ENCODE measurements around the gene RBM47.
"Not testable (repeated sequence)": the region's sequence is repeated elsewhere in the genome, so short reads cannot be mapped to it uniquely, and the experiment has no call there.

Gene RBM47

GRCh38 chr4:40486534-40486933 is 143.1 kb downstream of the RBM47 start:
- no peak for DNase-seq (ENCODE audit: low spot score)

GRCh38 chr4:40484346-40485090 is 145.1 kb downstream of the RBM47 start:
- DNase-seq (ENCODE audit: low spot score), result no peak

- peak; percentile 49 for DNase-seq (ENCODE audit: low spot score)
Measured at GRCh38 chr4:40482985-40483647, 146.5 kb downstream of the RBM47 start.

GRCh38 chr4:40481977-40482376 is 147.7 kb downstream of the RBM47 start:
- DNase-seq (ENCODE audit: low spot score), result no peak

GRCh38 chr4:40480291-40480690 is 149.4 kb downstream of the RBM47 start:
- DNase-seq (ENCODE audit: low spot score), result no peak

GRCh38 chr4:40479378-40479777 is 150.3 kb downstream of the RBM47 start:
- DNase-seq (ENCODE audit: low spot score), result no peak

- no peak for DNase-seq (ENCODE audit: low spot score)
Measured at GRCh38 chr4:40475609-40476008, 154.1 kb downstream of the RBM47 start.

- DNase-seq (ENCODE audit: low spot score), result no peak
Measured at GRCh38 chr4:40473578-40474388, 155.9 kb downstream of the RBM47 start.

- DNase-seq (ENCODE audit: low spot score), result no peak
Measured at GRCh38 chr4:40471923-40472322, 157.7 kb downstream of the RBM47 start.

GRCh38 chr4:40466789-40467188 is 162.9 kb downstream of the RBM47 start:
- no peak for DNase-seq (ENCODE audit: low spot score)

GRCh38 chr4:40462326-40462725 is 167.3 kb downstream of the RBM47 start:
- no peak for DNase-seq (ENCODE audit: low spot score)

GRCh38 chr4:40461879-40462278 is 167.8 kb downstream of the RBM47 start:
- DNase-seq (ENCODE audit: low spot score), result no peak

- DNase-seq (ENCODE audit: low spot score), result no peak
Measured at GRCh38 chr4:40461062-40461461, 168.6 kb downstream of the RBM47 start.

- no peak for DNase-seq (ENCODE audit: low spot score)
Measured at GRCh38 chr4:40458683-40459082, 171.0 kb downstream of the RBM47 start.

GRCh38 chr4:40458109-40458508 is 171.6 kb downstream of the RBM47 start:
- no peak for DNase-seq (ENCODE audit: low spot score)

GRCh38 chr4:40455340-40455902 is 174.2 kb downstream of the RBM47 start:
- no peak for DNase-seq (ENCODE audit: low spot score)

GRCh38 chr4:40454816-40455215 is 174.8 kb downstream of the RBM47 start:
- no peak for DNase-seq (ENCODE audit: low spot score)

GRCh38 chr4:40453912-40454311 is 175.8 kb downstream of the RBM47 start:
- no peak for DNase-seq (ENCODE audit: low spot score)

- DNase-seq (ENCODE audit: low spot score), result no peak
Measured at GRCh38 chr4:40448875-40449274, 180.8 kb downstream of the RBM47 start.

GRCh38 chr4:40446839-40447238 is 182.8 kb downstream of the RBM47 start:
- DNase-seq (ENCODE audit: low spot score), result no peak

GRCh38 chr4:40446261-40446750 is 183.4 kb downstream of the RBM47 start:
- DNase-seq (ENCODE audit: low spot score), result not testable (repeated sequence)

GRCh38 chr4:40445671-40446070 is 184.0 kb downstream of the RBM47 start:
- no peak for DNase-seq (ENCODE audit: low spot score)

All from pons (tissue), 1 donor.